Mammary epithelial cell (primary cell): ENCODE measurements around the gene PFKFB3.

Source experiments
- EZH2 ChIP-seq: IDR thresholded peaks from 2 replicates; pipeline ENCODE4 v1.6.1; 2012; ENCODE audit warnings: low read length, inconsistent platforms, borderline replicate concordance
- TF ChIP-seq, protein P1 (sequence below), 2 donors: IDR thresholded peaks in 1 of 2; conservative IDR thresholded peaks in 1 of 2; 2 replicates each; pipeline ENCODE4 v1.5.1; 2011 to 2012; ENCODE audit warnings: inconsistent platforms in 2 of 2, low read length in 2 of 2, mild to moderate bottlenecking in 2 of 2, control low read depth in 1 of 2, low read depth in 1 of 2; ENCODE audit not compliant: insufficient read depth in 1 of 2; ENCODE audit errors: extremely low read depth in 1 of 2

DNA sequence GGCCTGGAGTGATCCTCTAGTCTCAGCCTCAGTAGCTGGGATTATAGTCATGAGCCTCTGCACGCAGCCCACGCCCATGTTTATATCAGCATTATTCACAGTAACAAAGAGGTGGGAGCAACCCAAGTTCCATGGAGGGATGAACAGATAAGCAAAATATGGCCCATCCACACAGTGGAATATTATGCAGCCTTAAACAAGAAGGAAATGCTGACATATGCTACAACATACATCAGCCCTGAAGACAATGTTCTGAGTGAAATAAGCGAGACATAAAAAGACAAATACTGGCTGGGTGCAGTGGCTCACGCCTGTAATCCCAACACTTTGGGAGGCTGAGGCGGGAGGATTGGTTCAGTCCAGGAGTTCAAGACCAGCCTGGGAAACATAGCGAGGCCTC, 21.5 kb upstream of the PFKFB3 start:
- TF ChIP-seq, protein P1, sequence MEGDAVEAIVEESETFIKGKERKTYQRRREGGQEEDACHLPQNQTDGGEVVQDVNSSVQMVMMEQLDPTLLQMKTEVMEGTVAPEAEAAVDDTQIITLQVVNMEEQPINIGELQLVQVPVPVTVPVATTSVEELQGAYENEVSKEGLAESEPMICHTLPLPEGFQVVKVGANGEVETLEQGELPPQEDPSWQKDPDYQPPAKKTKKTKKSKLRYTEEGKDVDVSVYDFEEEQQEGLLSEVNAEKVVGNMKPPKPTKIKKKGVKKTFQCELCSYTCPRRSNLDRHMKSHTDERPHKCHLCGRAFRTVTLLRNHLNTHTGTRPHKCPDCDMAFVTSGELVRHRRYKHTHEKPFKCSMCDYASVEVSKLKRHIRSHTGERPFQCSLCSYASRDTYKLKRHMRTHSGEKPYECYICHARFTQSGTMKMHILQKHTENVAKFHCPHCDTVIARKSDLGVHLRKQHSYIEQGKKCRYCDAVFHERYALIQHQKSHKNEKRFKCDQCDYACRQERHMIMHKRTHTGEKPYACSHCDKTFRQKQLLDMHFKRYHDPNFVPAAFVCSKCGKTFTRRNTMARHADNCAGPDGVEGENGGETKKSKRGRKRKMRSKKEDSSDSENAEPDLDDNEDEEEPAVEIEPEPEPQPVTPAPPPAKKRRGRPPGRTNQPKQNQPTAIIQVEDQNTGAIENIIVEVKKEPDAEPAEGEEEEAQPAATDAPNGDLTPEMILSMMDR (conservative IDR thresholded peaks at IDR 0.05 in 1 of 2, IDR thresholded peaks at IDR 0.05 in 1 of 2; ENCODE audit: extremely low read depth in 1 of 2, insufficient read depth in 1 of 2, low read depth in 1 of 2, low read length in 2 of 2): no peak
- no peak for TF ChIP-seq EZH2
